CD4-positive, alpha-beta T cell (primary cell): ENCODE results near the gene ZKSCAN8. TPM values are rescaled to one million over a fixed set of nuclear protein-coding genes. Genes with fewer than 3 reads are reported as not detected.

Experiments
- ATAC-seq: fragments of 200-7000 bp; cut with Tn5 transposase; one replicate; pipeline ENCODE4 v1.10.0; 2022; ENCODE audit warnings: mild to moderate bottlenecking; ENCODE audit not compliant: poor library complexity
- CTCF ChIA-PET: fragments of 350-600 bp; sonication (Branson Sonifier 250); formaldehyde crosslinking; loops from one replicate; lab custom pipeline; 2021; ENCODE audit warnings: antibody characterized with exemption, inconsistent platforms; lab: Charles Lee
- POLR2A ChIA-PET: fragments of 350-600 bp; sonication (Branson Sonifier 250); formaldehyde crosslinking; loops from one replicate; lab custom pipeline; 2021; ENCODE audit warnings: antibody characterized with exemption, inconsistent platforms; lab: Charles Lee
- DNase-seq, 14 experiments: peaks; one replicate each; pipeline ENCODE4 v3.0.0-alpha.2; 2013 to 2020; ENCODE audit warnings: mixed read lengths in 2 of 14
- H3K27ac ChIP-seq, 2 donors: one replicate each; pipeline versions ENCODE4 v1.5.1 to v1.7.0; 2013; ENCODE audit warnings: low read length in 2 of 2, low read depth in 1 of 2, mild to moderate bottlenecking in 1 of 2
- H3K27me3 ChIP-seq, 2 experiments: 1 replicate in 1 of 2; 2 replicates in 1 of 2; pipeline versions ENCODE4 v1.6.1 to v1.7.0; 2013; ENCODE audit warnings: low read length in 2 of 2, control low read depth in 1 of 2, mild to moderate bottlenecking in 1 of 2, moderate library complexity in 1 of 2; ENCODE audit not compliant: insufficient read depth in 2 of 2, control insufficient read depth in 1 of 2
- H3K36me3 ChIP-seq: one replicate; pipeline ENCODE4 v1.6.1; 2013; ENCODE audit warnings: low read length, control low read depth; ENCODE audit not compliant: insufficient read depth
- H3K4me1 ChIP-seq: one replicate; pipeline ENCODE4 v1.6.1; 2013; ENCODE audit warnings: low read length, control low read depth; ENCODE audit not compliant: insufficient read depth
- H3K4me3 ChIP-seq: one replicate; pipeline ENCODE4 v1.5.1; 2013; ENCODE audit warnings: mild to moderate bottlenecking, low read length, moderate library complexity
- H3K9me3 ChIP-seq, 2 experiments: 1 replicate in 1 of 2; 2 replicates in 1 of 2; pipeline versions ENCODE4 v1.6.1 to v1.7.0; 2013; ENCODE audit warnings: low read length in 2 of 2, mild to moderate bottlenecking in 2 of 2, control low read depth in 1 of 2, moderate library complexity in 1 of 2; ENCODE audit not compliant: control insufficient read depth in 1 of 2, insufficient read depth in 1 of 2
- H3K27ac Mint-ChIP-seq: one replicate; pipeline ENCODE4 v1.8.0; 2020; ENCODE audit warnings: mixed read lengths
- H3K27me3 Mint-ChIP-seq: one replicate; pipeline ENCODE4 v1.8.0; 2021; ENCODE audit warnings: mixed read lengths
- H3K36me3 Mint-ChIP-seq: one replicate; pipeline ENCODE4 v1.8.0; 2021; ENCODE audit warnings: low read depth, mixed read lengths
- H3K4me1 Mint-ChIP-seq: one replicate; pipeline ENCODE4 v1.8.0; 2021; ENCODE audit warnings: low read depth, mixed read lengths
- H3K4me3 Mint-ChIP-seq: one replicate; pipeline ENCODE4 v1.8.0; 2020; ENCODE audit warnings: mild to moderate bottlenecking, mixed read lengths
- H3K9me3 Mint-ChIP-seq: one replicate; pipeline ENCODE4 v1.8.0; 2020; ENCODE audit warnings: mixed read lengths
- CTCF ChIP-seq: fragments of 200-600 bp; IDR thresholded peaks from one replicate; pipeline ENCODE4 v1.8.0; 2022; ENCODE audit warnings: antibody characterized with exemption, mild to moderate bottlenecking
- intact Hi-C, 2 experiments: fragments of 100-400 bp; cut with DNase I in 1 of 2; cut with micrococcal nuclease in 1 of 2; formaldehyde crosslinking; loops; one replicate each; pipeline versions ENCODE4 v1.15.1 to v1.9.0; 2023 to 2025; cut with DNase I, micrococcal nuclease
- total RNA-seq, 174 experiments: library from RNA in 2 of 174; stranded (reverse) in 2 of 174; gene quantifications; one replicate each; pipeline ENCODE4 v1.2.3 and lab custom pipeline; 2021 to 2026

ZKSCAN8 gene
- total RNA-seq, 2 experiments from 2014 or later: 23.2 to 25.1 TPM

- H3K4me3 Mint-ChIP-seq: no peak overlapping the region
- peaks cover 11 to 15% of the 10 kb centered on the region in 2 experiments for H3K9me3 ChIP-seq
- ChIA-PET CTCF (no interaction called here), POLR2A (no interaction called here)
- H3K9me3 Mint-ChIP-seq: peaks cover 14% of the 10 kb centered on the region
- no peak for TF ChIP-seq CTCF
- H3K4me1 ChIP-seq: peaks cover 13% of the 10 kb centered on the region
- peaks cover 16% of the 10 kb centered on the region for H3K4me1 Mint-ChIP-seq
- intact Hi-C loops: no loop called here
- H3K27me3 Mint-ChIP-seq: peaks cover 91% of the 10 kb centered on the region
- no peak overlapping the region for H3K27ac ChIP-seq
- H3K36me3 ChIP-seq: no peaks in the 10 kb centered on the region
- DNase-seq (no peak), ATAC-seq (no peak)
- H3K27ac Mint-ChIP-seq: no peak overlapping the region
- peaks cover 39 to 62% of the 10 kb centered on the region in 2 experiments for H3K27me3 ChIP-seq
- no peak overlapping the region for H3K4me3 ChIP-seq
- peaks cover 7% of the 10 kb centered on the region for H3K36me3 Mint-ChIP-seq
These were observed 61.5 kb downstream of the ZKSCAN8 start for GRCh38 chr6:28203201-28203600.

- intact Hi-C loops: no loop called here
These were observed 64.2 kb downstream of the ZKSCAN8 start for GRCh38 chr6:28205879-28206278.

GRCh38 chr6:28206527-28206926, 64.8 kb downstream of the ZKSCAN8 start:
- peaks cover 7% of the 10 kb centered on the region for H3K36me3 Mint-ChIP-seq
- Histone ChIP-seq H3K4me3 (no peak overlapping the region), H3K27me3 (peaks cover 57 to 84% of the 10 kb centered on the region in 2 experiments), H3K27ac (no peak overlapping the region), H3K9me3 (peaks cover 11 to 22% of the 10 kb centered on the region in 2 experiments), H3K36me3 (no peaks in the 10 kb centered on the region), H3K4me1 (peaks cover 14% of the 10 kb centered on the region)
- H3K27ac Mint-ChIP-seq: no peak overlapping the region
- peaks cover 9% of the 10 kb centered on the region for H3K9me3 Mint-ChIP-seq
- ATAC-seq (no peak), DNase-seq (no peak)
- H3K27me3 Mint-ChIP-seq: peaks cover 90% of the 10 kb centered on the region
- no peak overlapping the region for H3K4me3 Mint-ChIP-seq
- CTCF ChIA-PET: interaction anchor here (0.5 kb wide), 1 partner anchor 857 kb away, joined by 3 read pairs; no protein-coding TSS in a partner anchor
- POLR2A ChIA-PET: no interaction called here
- TF ChIP-seq CTCF: no peak
- H3K4me1 Mint-ChIP-seq: peaks cover 16% of the 10 kb centered on the region
- intact Hi-C loops: no loop called here

More at GRCh38 chr6:28205879-28206278, 64.2 kb downstream of the ZKSCAN8 start:
- ChIA-PET CTCF (interaction anchor here (0.5 kb wide), 1 partner anchor 857 kb away, joined by 3 read pairs; no protein-coding TSS in a partner anchor), POLR2A (no interaction called here)
- no peaks in the 10 kb centered on the region for H3K36me3 ChIP-seq
- peaks cover 14% of the 10 kb centered on the region for H3K4me1 ChIP-seq
- H3K4me3 ChIP-seq: no peak overlapping the region
- peaks cover 11 to 20% of the 10 kb centered on the region in 2 experiments for H3K9me3 ChIP-seq
- H3K27ac ChIP-seq: no peak overlapping the region
- Mint-ChIP-seq H3K36me3 (peaks cover 7% of the 10 kb centered on the region), H3K9me3 (peaks cover 9% of the 10 kb centered on the region), H3K4me1 (peaks cover 16% of the 10 kb centered on the region), H3K27ac (no peak overlapping the region), H3K27me3 (peaks cover 88% of the 10 kb centered on the region), H3K4me3 (no peak overlapping the region)
- ATAC-seq (no peak), DNase-seq (no peak)
- no peak for TF ChIP-seq CTCF
- H3K27me3 ChIP-seq: peaks cover 51 to 81% of the 10 kb centered on the region in 2 experiments
